Neural progenitor cell (in vitro differentiated cells): Measurements from ENCODE around the gene ANAPC10.

Experiments used
- CTCF ChIP-seq: fragments of 200-600 bp; sonication (generic); IDR thresholded peaks from 2 replicates; pipeline ENCODE4 v1.5.1; 2017; ENCODE audit warnings: antibody characterized with exemption, mild to moderate bottlenecking
- EZH2 ChIP-seq: fragments of 200-600 bp; sonication (generic); IDR thresholded peaks from 2 replicates; pipeline ENCODE4 v1.6.1; 2017; ENCODE audit warnings: antibody characterized with exemption, mild to moderate bottlenecking, moderate library complexity
- EZH2phosphoT487 ChIP-seq: fragments of 200-600 bp; sonication (generic); IDR thresholded peaks from 2 replicates; pipeline ENCODE4 v1.6.1; 2017; ENCODE audit warnings: antibody characterized with exemption

DNA sequence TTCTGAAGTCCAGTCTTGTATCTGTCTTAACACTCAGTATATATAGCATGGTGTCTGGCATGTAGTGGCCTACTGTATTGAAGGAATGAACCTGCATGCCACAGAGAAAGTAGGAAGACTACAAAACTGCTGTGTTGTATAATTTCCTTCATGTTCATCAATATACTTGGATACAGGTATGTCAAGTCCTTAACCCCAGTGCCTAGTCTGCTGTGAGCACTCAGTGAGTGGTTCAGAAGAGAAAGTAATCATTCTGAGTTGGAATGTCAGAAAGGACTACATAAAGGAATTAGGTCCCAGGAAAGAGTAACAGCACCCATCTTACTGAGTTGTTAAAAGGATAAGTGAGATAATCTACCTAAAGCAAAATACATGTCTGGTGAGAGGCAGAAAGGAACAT lies 32.1 kb upstream of the ANAPC10 start:
- no peak for TF ChIP-seq CTCF
- no peak for TF ChIP-seq EZH2phosphoT487
- TF ChIP-seq EZH2, result no peak
